Right kidney (tissue), 1 donor: ENCODE results near the gene RASAL1.

Experiments
- DNase-seq: peaks from one replicate; pipeline ENCODE4 v3.0.0-alpha.2; 2016

RASAL1 gene

GRCh38 chr12:113096675-113097461 is 38.7 kb downstream of the RASAL1 start:
- no peak for DNase-seq

GRCh38 chr12:113095405-113095804 is 40.2 kb downstream of the RASAL1 start:
- no peak for DNase-seq

- DNase-seq, result no peak
Observed at GRCh38 chr12:113094738-113095137, 40.8 kb downstream of the RASAL1 start.

- no peak for DNase-seq
Observed at GRCh38 chr12:113093409-113094101, 42.0 kb downstream of the RASAL1 start.

- peak; percentile 57 for DNase-seq
Observed at GRCh38 chr12:113092607-113093408, 42.8 kb downstream of the RASAL1 start.

- DNase-seq, result no peak
Observed at GRCh38 chr12:113091506-113091905, 44.1 kb downstream of the RASAL1 start.

GRCh38 chr12:113090740-113091139 is 44.8 kb downstream of the RASAL1 start:
- no peak for DNase-seq

GRCh38 chr12:113089839-113090238 is 45.7 kb downstream of the RASAL1 start:
- DNase-seq, result no peak

- no peak for DNase-seq
Observed at GRCh38 chr12:113088971-113089756, 46.4 kb downstream of the RASAL1 start.

GRCh38 chr12:113088037-113088436 is 47.5 kb downstream of the RASAL1 start:
- DNase-seq, result no peak

- no peak for DNase-seq
Observed at GRCh38 chr12:113087193-113087592, 48.4 kb downstream of the RASAL1 start.

GRCh38 chr12:113086249-113087164 is 49.1 kb downstream of the RASAL1 start:
- no peak for DNase-seq

- no peak for DNase-seq
Observed at GRCh38 chr12:113083863-113084435, 51.6 kb downstream of the RASAL1 start.

GRCh38 chr12:113082486-113083148 is 52.9 kb downstream of the RASAL1 start:
- DNase-seq, result no peak

GRCh38 chr12:113081873-113082272 is 53.7 kb downstream of the RASAL1 start:
- DNase-seq, result no peak

- no peak for DNase-seq
Observed at GRCh38 chr12:113077859-113078255, 57.7 kb downstream of the RASAL1 start.

- DNase-seq, result no peak
Observed at GRCh38 chr12:113077057-113077858, 58.3 kb downstream of the RASAL1 start.

- no peak for DNase-seq
Observed at GRCh38 chr12:113075137-113075683, 60.4 kb downstream of the RASAL1 start.

- DNase-seq, result no peak
Observed at GRCh38 chr12:113073586-113073985, 62.0 kb downstream of the RASAL1 start.
